HTR-8/SVneo (cell line): ENCODE data around the gene SYNGR1.

Experiments
- DNase-seq: peaks from one replicate; pipeline ENCODE4 v3.0.0; 2011; ENCODE audit warnings: low spot score, mixed read lengths; ENCODE audit not compliant: insufficient read length
- FAIRE-seq: peaks from 2 replicates; lab custom pipeline; 2011; peaks lifted over from hg19 to GRCh38; lab: Jason Lieb, UNC

The SYNGR1 gene

GRCh38 chr22:39349967-39350726 lies at the start of gene SYNGR1:
Gene SYNGR1, plus strand, starts transcription at chr22:39349991. Its CDS starts 20 bp downstream, at chr22:39350011.
- no peak for FAIRE-seq
- DNase-seq, result no peak

GRCh38 chr22:39300186-39300830 lies 49.5 kb upstream of the SYNGR1 start:
- no peak for DNase-seq
- no peak for FAIRE-seq

GRCh38 chr22:39301108-39301507 lies 48.7 kb upstream of the SYNGR1 start:
- DNase-seq (no peak), FAIRE-seq (no peak)

- FAIRE-seq (no peak), DNase-seq (no peak)
Measured at GRCh38 chr22:39301926-39302325, 47.9 kb upstream of the SYNGR1 start.

- FAIRE-seq, result no peak
- no peak for DNase-seq
Measured at GRCh38 chr22:39302431-39302960, 47.3 kb upstream of the SYNGR1 start.

GRCh38 chr22:39303358-39303757 lies 46.4 kb upstream of the SYNGR1 start:
- FAIRE-seq (no peak), DNase-seq (no peak)

GRCh38 chr22:39303892-39304671 lies 45.7 kb upstream of the SYNGR1 start:
- DNase-seq (no peak), FAIRE-seq (no peak)

GRCh38 chr22:39306456-39307361 lies 43.1 kb upstream of the SYNGR1 start:
- FAIRE-seq (no peak), DNase-seq (no peak)

- peak; percentile 82 for DNase-seq
- peak; percentile 51 for FAIRE-seq
Measured at GRCh38 chr22:39308614-39309363, 41.0 kb upstream of the SYNGR1 start.

- FAIRE-seq (no peak), DNase-seq (no peak)
Measured at GRCh38 chr22:39309364-39309861, 40.4 kb upstream of the SYNGR1 start.

GRCh38 chr22:39309881-39310714 lies 39.7 kb upstream of the SYNGR1 start:
- DNase-seq, result no peak
- FAIRE-seq, result no peak

- FAIRE-seq (no peak), DNase-seq (no peak)
Measured at GRCh38 chr22:39311592-39312400, 38.0 kb upstream of the SYNGR1 start.

GRCh38 chr22:39312410-39312809 lies 37.4 kb upstream of the SYNGR1 start:
- FAIRE-seq (no peak), DNase-seq (no peak)

GRCh38 chr22:39313258-39314001 lies 36.4 kb upstream of the SYNGR1 start:
- DNase-seq (no peak), FAIRE-seq (no peak)

- DNase-seq (no peak), FAIRE-seq (no peak)
Measured at GRCh38 chr22:39314251-39314971, 35.4 kb upstream of the SYNGR1 start.

GRCh38 chr22:39315389-39315788 lies 34.4 kb upstream of the SYNGR1 start:
- FAIRE-seq (no peak), DNase-seq (no peak)
